Measurements from ENCODE around the gene ZNF532.

DNA sequence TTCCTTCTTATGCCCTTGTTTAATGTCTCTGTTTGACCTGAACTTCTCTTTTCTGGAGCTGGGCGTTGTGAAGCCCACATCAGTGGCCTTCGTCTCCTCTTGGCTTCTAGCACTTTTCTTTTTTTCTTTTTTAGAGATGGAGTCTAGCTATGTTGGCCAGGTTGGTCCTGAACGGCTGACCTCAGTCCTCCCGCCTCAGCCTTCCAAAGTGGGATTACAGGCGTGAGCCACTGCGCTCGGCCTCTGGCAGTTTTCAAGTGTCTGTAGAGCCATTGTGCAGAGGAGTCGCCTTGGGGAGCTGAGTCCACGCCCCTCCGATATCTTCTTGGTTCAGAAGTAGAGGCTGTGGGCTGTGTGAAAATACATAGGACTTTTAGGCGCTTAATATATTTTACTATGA is 36.5 kb downstream of the ZNF532 start:
- TF ChIP-seq POLR2A (IDR thresholded peaks at IDR 0.05; ENCODE audit: low read length) (no peak), GATA1 (IDR thresholded peaks at IDR 0.05; ENCODE audit: low read depth, low read length) (no peak)

Data from erythroblast (primary cell).